Activated CD4-positive, alpha-beta T cell treated with anti-CD3 and anti-CD28 coated beads, Interleukin-2, Interleukin-6, amounts not matched to agents 100 ng/mL and 50 ng/mL, durations not matched to agents 16 hours and 8 hours (primary cell): ENCODE results near the gene EIF2A.
A peak's percentile ranks its signal among the peaks of the same experiment; 100 is the strongest.
"Not testable (repeated sequence)": the region's sequence is repeated elsewhere in the genome, so short reads cannot be mapped to it uniquely, and the experiment has no call there.

Experiments used
- DNase-seq: peaks from one replicate; pipeline ENCODE4 v3.0.0-alpha.2; 2020

The EIF2A gene

GRCh38 chr3:150546226-150547044 is at the start of gene EIF2A, which contains the start of gene SERP1:
Gene EIF2A, plus strand, starts transcription at chr3:150546787. Its CDS starts 16 bp downstream, at chr3:150546803.
Gene SERP1, minus strand, starts transcription at chr3:150546496. Its CDS starts 361 bp downstream, at chr3:150546135.
- peak; percentile 99 for DNase-seq

GRCh38 chr3:150497956-150498355 is 48.6 kb upstream of the EIF2A start:
- DNase-seq, result no peak

GRCh38 chr3:150500960-150501359 is 45.6 kb upstream of the EIF2A start:
- DNase-seq, result not testable (repeated sequence)

DNA sequence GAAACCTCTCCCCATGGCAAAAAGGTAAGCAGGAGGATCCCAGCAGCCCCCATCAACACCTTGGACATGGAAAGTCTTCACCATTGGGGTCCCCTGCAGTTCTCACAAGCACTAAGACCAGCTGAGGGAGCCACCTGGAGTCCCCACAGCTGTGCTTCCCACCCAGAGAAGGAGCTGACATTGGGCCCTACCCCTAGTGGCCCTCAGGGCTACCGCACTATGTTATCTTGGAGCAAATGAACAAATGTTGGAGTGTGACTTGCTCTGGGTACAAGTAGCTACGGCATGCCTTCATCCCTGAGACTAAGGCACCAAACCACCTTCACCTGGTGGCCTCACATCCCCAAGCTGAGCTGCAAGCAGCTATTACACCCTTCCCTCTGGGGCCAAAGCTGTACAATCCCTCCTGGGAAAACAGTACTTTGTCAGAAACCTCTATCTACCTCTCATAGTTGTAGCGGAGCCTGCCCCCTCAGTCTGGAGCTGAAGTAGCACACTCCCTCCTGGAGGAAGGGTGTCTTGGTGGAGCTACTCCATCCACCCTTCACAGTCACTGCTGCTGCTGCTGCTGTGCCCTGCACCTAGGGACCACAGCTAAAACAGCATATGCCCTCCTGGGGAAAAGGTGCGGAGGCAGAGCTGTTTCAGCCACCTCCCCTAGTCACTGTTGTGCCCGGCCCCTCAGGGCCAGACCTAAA is 43.0 kb upstream of the EIF2A start:
- DNase-seq, result no peak

DNA sequence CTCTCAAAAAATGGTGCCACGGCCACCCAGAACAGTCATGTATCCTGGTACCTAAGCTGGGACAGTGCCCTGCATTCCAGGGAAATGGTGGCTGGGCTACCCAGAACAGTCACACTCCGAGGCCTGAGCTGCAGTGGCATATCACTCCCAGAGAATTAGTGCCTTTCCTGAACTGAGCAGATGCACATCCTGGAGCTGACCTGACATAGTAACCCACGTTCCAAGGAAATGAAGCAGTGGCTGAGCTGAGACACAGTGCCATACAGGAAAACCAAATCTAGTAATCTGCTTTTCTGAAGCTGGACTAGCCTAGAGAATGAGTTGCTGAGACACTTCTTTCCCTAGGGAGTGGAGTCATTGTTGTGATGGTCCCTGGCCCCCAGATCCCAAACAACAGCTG is 42.1 kb upstream of the EIF2A start:
- no peak for DNase-seq

DNA sequence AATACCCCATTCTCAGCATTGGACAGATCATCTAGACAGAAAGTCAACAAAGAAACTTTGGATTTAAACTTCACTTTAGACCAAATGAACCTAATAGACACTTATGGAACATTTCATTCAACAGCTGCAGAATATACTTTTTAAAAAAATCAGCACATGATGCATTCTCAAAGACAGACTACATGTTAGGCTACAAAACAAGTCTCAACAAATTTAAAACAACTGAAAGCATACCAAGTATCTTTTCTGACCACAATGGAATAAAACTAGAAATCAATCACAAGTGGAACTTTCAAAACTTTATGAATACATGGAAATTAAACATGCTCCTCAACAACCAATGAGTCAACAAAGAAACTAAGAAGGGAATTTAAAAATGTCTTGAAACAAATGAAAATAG is 38.2 kb upstream of the EIF2A start:
- no peak for DNase-seq

- DNase-seq, result no peak
These were observed 36.8 kb upstream of the EIF2A start for GRCh38 chr3:150509780-150510179.

DNA sequence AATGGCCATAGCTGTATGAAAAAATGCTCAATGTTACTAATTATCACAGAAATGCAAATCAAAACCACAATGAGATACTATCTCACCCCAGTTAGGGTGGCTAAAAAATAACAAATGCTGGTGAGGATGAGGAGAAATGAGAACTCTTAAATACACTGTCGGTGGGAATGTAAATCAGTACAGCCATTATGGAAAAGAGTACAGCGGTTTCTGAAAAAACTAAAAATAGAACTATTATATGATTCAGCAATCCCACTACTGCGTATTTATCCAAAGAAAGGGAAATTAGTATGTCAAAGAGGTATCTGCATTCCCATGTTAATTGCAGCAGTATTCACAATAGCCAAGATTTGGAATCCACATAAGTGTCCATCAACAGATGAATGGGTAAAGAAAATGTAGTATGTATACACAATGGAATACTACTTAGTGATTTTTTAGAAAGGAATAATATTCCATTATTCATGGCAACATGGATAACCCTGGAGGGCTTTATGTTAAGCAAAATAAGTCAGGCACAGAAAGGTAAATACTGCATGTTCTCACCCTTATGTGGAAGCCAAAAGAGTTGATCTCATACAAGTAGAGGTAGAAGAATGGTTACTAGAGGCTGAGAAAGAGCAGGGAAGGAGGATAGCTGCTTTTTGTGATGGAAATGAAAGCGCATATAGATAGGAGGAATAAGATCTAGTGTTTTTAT is 35.3 kb upstream of the EIF2A start:
- DNase-seq, result no peak

DNA sequence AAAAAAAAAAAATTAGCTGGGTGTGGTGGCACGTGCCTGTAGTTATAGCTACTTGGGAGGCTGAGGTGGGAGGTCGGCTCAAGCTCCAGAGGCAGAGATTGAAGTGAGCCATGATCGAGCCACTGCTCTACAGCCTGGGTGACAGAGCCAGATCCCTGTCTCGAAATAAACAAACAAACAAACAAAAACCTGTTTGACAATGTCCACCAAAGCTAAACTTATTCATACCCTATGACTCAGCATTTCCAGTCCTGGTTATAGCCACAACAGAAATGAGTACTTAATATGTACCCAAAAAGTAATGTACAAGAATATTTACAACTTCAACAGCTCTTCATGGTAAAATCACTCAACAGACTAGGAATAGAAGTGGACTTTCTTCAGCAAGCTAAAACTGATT is 31.4 kb upstream of the EIF2A start:
- no peak for DNase-seq

DNA sequence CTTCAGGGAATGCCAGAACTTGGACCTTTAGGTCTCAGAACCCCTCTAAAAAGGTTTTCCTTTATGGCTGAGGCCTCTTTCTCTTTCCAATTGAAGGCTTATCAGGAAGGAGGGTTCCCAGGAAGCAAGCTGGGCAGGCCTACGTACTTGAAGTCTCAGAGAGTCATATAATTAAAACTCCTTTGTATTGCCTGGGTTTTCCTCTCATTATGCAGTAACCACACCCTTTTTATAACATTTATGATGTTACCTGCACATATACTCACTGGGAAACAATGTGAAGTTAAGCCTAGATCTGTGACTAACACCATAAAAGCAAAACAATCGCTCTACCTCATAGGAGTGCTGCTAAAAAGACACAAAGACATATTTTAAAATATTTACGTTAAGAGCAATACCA is 27.6 kb upstream of the EIF2A start:
- no peak for DNase-seq

GRCh38 chr3:150520408-150520807 is 26.2 kb upstream of the EIF2A start:
- DNase-seq, result no peak

- DNase-seq, result no peak
These were observed 25.1 kb upstream of the EIF2A start for GRCh38 chr3:150521463-150521862.

DNA sequence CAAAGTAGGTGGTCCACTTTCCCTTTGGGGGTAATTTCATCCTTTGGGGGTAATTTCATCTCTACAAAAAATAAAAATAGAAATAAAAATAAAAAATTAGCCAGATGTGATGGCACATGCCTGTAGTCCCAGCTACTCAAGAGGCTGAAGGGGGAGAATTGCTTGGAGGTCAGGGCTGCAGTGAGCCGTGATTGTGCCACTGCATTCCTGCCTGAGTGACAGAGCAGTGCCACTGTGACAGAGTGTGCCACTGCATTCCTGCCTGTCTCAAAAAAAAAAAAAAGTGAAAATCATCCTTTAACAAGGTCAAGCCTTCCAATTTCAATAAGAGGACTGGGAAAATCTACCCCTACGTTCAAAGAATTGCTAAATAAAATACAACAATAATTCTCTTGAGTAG is 23.0 kb upstream of the EIF2A start:
- DNase-seq, result no peak

GRCh38 chr3:150527464-150528255 is 18.9 kb upstream of the EIF2A start:
- no peak for DNase-seq

DNA sequence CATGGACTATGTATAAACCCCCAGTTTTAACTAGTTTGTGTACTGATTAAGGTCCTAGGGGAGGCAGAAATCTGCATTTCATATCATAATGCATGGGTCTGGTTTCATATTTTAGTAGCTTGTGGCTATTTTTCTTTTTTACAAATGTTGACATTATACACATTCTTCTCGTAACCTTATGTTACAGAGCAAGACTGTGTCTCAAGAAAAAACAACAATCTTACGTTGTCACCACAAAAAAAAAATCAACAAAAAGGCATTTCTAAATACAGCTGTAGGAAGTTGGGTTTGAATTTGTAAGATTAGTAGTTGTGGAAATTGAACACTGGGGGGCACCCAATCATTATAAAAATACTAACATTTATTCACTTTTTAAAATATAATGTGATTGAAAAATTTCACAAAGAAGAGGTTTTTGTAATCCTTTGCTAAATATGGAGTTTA is 18.2 kb upstream of the EIF2A start:
- DNase-seq, result no peak

GRCh38 chr3:150531775-150532174 is 14.8 kb upstream of the EIF2A start:
- DNase-seq, result no peak

GRCh38 chr3:150535204-150535603 is 11.4 kb upstream of the EIF2A start:
- DNase-seq, result no peak

DNA sequence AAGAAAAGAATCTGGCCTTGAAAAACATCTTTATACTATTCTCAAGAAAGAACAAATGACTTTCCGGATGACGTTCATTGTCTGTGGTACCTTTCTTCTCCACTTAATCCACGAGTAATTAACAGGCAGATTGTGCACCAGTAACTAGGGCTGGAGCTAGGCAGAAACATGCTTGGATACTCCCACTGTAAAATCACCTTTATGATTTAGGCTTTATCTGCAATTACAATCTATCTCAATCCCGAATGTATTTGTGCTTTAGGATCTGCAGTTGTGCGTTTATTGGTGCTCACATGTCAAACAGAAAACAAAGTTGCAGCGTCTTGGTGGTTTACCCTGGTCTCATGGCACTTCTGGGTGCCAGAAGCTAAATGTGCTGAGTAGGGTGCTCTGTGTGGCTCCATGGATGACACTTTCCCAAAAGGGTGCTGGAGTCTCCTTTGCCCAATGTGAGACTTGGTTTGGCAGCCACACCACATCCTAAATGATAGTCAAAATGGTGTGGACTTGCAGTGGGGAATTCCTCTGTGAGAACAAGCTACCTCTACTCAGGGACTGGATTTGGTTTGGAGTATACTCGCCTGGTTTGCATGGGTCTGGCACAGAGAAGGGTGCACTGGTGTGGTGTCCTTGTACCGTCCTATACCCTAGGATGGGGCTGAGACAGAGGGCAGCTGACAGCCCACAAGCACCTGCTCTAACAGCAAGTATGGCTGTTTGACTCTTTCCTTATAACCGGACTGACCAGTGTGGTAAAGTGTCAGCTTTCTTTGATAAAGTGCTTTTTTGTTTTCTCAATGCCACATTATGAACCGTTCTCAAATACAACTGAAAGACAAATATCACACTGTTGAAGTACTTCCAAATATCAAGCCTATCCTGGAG is 8.0 kb upstream of the EIF2A start:
- DNase-seq, result no peak

DNA sequence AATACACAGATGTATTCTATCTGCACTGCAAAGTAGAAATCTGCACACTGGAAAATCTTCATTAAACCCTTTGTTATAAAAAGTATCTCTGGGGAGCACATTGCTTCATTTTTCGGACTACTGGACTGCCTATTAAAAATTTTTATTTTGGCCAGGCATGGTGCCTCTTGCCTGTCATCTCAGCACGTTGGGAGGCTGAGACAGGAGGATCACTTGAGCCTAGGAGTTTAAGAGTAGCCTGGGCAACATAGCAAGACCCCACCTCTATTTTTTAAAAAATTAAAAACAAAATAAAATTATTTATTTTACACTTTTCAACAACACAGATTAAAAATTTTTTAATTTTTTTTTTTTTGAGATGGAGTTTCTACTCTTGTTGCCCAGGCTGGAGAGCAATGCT is 6.3 kb upstream of the EIF2A start:
- no peak for DNase-seq

DNA sequence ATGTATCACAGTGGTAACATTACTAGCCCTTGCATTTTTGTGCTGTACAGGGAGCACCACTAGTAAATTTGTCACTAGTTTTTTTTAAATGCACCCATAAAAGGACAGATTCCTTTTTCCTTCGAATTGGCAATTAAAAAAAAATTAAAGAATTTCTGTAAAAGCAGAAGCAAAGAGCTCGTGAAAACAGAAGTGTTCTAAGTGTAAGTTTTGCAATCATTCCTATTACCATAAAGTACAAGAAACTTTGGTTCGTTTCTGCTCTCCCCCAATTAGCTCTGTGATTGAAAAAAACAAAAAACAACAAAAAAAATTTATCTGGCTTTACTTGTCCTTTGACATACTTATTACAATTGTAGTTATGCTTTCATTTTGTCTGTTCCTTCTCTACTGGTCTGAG is 5.6 kb upstream of the EIF2A start:
- no peak for DNase-seq

- DNase-seq, result no peak
These were observed 3.5 kb upstream of the EIF2A start for GRCh38 chr3:150543128-150543527.

DNA sequence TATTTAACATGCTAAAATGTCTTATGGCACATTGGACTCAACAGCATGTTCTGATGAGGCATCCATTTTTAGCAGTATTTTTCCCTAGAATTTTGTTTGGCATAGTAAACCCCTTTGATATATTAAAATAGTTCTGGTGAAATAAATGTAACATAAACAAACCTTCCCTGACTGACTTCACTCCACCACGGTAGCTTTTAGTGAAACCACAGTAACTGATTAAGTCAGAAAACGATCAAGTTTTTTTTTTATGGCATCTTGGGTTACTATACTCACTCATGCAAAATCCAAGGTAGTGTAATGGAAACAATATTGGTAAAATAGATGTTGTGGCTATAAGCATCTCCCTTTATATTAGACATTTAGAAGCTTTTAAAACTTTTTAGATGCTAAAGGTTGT is 3.1 kb upstream of the EIF2A start:
- no peak for DNase-seq
